Subcutaneous abdominal adipose tissue (tissue), 5 donors: ENCODE data around the gene LNPEP.
A peak's percentile ranks its signal among the peaks of the same experiment; 100 is the strongest.

Experiments used
- H3K27ac ChIP-seq: one replicate; pipeline ENCODE4 v1.7.0; 2013; ENCODE audit warnings: low read depth, mild to moderate bottlenecking, inconsistent platforms, low read length, moderate library complexity
- H3K27me3 ChIP-seq, 5 donors: one replicate each; pipeline ENCODE4 v1.7.0; 2013; ENCODE audit warnings: low read length in 5 of 5, inconsistent platforms in 1 of 5; ENCODE audit not compliant: control insufficient read depth in 5 of 5, insufficient read depth in 4 of 5
- H3K36me3 ChIP-seq, 5 donors: one replicate each; pipeline ENCODE4 v1.7.0; 2013; ENCODE audit warnings: low read length in 5 of 5; ENCODE audit not compliant: control insufficient read depth in 5 of 5, insufficient read depth in 5 of 5
- H3K4me1 ChIP-seq, 5 donors: one replicate each; pipeline ENCODE4 v1.7.0; 2013; ENCODE audit warnings: low read length in 5 of 5, mild to moderate bottlenecking in 3 of 5, moderate library complexity in 1 of 5; ENCODE audit not compliant: control insufficient read depth in 5 of 5, insufficient read depth in 5 of 5
- H3K4me3 ChIP-seq, 5 donors: one replicate each; pipeline ENCODE4 v1.7.0; 2013; ENCODE audit warnings: low read length in 5 of 5, low read depth in 1 of 5
- H3K9ac ChIP-seq, 5 donors: one replicate each; pipeline ENCODE4 v1.7.0; 2013; ENCODE audit warnings: low read length in 5 of 5, mild to moderate bottlenecking in 4 of 5, moderate library complexity in 3 of 5
- H3K9me3 ChIP-seq, 5 donors: one replicate each; pipeline ENCODE4 v1.7.0; 2013; ENCODE audit warnings: low read length in 5 of 5; ENCODE audit not compliant: control insufficient read depth in 5 of 5
- donor health status: healthy.
- donor health status: healthy.
- donor health status: healthy.
- donor health status: healthy.
- donor health status: healthy.

The LNPEP gene

DNA sequence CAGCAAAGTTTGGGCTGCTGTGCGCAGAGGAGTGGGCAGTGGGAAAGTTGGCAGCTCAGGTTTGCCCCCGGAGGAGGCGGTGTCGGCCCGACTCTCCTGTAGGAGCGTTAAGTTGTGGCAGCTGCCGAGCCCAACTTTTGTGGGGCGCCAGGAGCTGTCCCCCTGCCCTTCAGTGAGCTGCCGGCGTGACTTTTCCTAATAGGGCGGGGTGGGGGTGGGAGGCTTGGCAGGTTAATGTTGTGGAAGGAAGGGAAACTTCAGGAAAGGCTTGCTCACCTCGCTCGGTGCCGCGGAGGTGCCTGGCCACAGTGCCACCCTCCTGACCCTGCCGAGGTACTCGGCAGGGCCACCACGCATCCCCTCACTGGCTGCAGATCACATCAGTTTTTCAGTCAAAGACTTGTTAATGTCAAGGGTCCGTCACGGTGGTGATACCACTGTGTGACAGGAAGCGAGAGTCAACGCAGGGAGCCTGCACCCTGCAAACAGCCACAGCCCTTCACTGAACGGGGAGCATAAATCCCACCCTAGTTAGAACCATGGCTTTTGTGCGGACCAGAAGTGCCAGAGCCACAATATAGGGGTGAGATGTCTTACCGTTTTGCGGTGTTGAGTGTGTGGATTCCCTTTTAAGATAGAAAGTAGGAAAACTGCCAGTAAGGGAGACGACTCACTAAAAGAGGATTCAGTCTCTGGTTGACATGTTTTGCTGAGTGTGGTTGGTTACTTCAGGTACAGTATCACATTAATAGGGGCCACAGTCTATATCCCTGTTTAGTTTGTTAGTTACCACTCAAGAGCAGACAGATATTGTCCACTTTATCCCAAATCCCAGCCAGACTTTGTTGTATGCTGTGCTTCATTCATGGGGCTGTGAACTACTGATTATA, 796 bp downstream of the LNPEP start:
- no peaks in the 10 kb centered on the region for H3K9me3 ChIP-seq
- peak overlapping the region; percentile 91 for H3K27ac ChIP-seq
- H3K4me3 ChIP-seq: peak overlapping the region; percentile 83 to 98 (median 95)
- H3K9ac ChIP-seq: peak overlapping the region; percentile 57 to 95 (median 92)
- H3K27me3 ChIP-seq: no peaks in the 10 kb centered on the region
- H3K4me1 ChIP-seq: peaks cover 3 to 55% (median 49%) of the 10 kb centered on the region in 5 donors
- H3K36me3 ChIP-seq: peaks cover 0 to 2% (median 0%) of the 10 kb centered on the region in 5 donors

- Histone ChIP-seq H3K4me1 (peaks cover 0 to 38% (median 27%) of the 10 kb centered on the region in 5 donors), H3K27ac (peak overlapping the region; percentile 16)
Measured at GRCh38 chr5:96940586-96940985, 4.7 kb downstream of the LNPEP start.

DNA sequence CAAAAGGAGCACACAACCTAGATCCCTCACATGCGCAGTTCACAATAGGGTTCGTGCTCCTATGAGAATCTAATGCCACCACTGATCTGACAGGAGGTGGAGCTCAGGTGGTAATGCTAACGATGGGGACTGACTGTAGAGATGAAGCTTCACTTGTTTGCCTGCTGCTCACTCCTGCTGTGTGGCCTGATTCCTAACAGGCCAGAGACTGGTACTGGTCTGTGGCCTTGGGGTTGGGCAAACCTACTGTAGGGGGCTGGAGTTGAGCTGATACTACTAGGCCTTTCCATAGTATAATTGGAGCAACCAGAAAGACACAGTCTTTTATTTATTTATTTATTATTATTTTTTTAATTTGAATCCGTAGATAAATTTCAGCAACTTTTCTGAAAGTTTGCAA, 5.3 kb downstream of the LNPEP start:
- Histone ChIP-seq H3K27ac (no peak overlapping the region), H3K4me3 (no peak overlapping the region), H3K36me3 (peaks cover 0 to 4% (median 0%) of the 10 kb centered on the region in 5 donors), H3K27me3 (no peaks in the 10 kb centered on the region), H3K9me3 (no peaks in the 10 kb centered on the region), H3K4me1 (peaks cover 0 to 38% (median 26%) of the 10 kb centered on the region in 5 donors), H3K9ac (no peak overlapping the region)

More at GRCh38 chr5:96940586-96940985, 4.7 kb downstream of the LNPEP start:
- Histone ChIP-seq H3K4me3 (no peak overlapping the region), H3K27me3 (no peaks in the 10 kb centered on the region), H3K9ac (peak overlapping the region in 1 of 5 donors; percentile 20), H3K9me3 (no peaks in the 10 kb centered on the region), H3K36me3 (peaks cover 0 to 4% (median 0%) of the 10 kb centered on the region in 5 donors)

- H3K9ac ChIP-seq: no peak overlapping the region
- peak overlapping the region; percentile 37 for H3K27ac ChIP-seq
- H3K4me3 ChIP-seq: no peak overlapping the region
- peaks cover 0 to 32% (median 21%) of the 10 kb centered on the region in 5 donors for H3K4me1 ChIP-seq
- H3K27me3 ChIP-seq: no peaks in the 10 kb centered on the region
- peaks cover 0 to 4% (median 0%) of the 10 kb centered on the region in 5 donors for H3K36me3 ChIP-seq
- no peaks in the 10 kb centered on the region for H3K9me3 ChIP-seq
Measured at GRCh38 chr5:96942078-96942477, 6.2 kb downstream of the LNPEP start.

DNA sequence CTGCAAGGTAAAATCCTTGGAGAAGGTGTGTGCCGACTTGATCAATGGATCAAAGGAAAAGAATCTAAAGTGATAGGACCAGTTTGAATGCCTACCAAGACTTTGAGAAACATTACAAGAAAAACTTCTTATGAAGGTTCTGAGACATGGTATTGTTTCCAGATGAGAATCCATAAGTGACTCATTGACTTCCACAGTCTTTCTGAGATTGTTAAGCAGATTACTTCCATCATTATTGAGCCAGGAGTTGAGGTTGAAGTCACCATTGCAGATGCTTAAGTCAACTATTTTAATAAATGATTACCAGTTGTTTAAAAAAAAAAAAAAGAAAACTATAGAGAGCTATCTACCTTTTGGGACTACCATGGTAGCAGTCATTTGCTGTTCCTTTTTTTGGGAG, 7.0 kb downstream of the LNPEP start:
- peaks cover 0 to 4% (median 0%) of the 10 kb centered on the region in 5 donors for H3K36me3 ChIP-seq
- no peak overlapping the region for H3K27ac ChIP-seq
- no peaks in the 10 kb centered on the region for H3K9me3 ChIP-seq
- no peak overlapping the region for H3K9ac ChIP-seq
- H3K27me3 ChIP-seq: no peaks in the 10 kb centered on the region
- H3K4me3 ChIP-seq: no peak overlapping the region
- H3K4me1 ChIP-seq: peaks cover 0 to 24% (median 13%) of the 10 kb centered on the region in 5 donors

- Histone ChIP-seq H3K4me3 (no peak overlapping the region), H3K27ac (no peak overlapping the region), H3K4me1 (peaks cover 0 to 15% (median 5%) of the 10 kb centered on the region in 5 donors)
Measured at GRCh38 chr5:96943799-96944198, 7.9 kb downstream of the LNPEP start.

DNA sequence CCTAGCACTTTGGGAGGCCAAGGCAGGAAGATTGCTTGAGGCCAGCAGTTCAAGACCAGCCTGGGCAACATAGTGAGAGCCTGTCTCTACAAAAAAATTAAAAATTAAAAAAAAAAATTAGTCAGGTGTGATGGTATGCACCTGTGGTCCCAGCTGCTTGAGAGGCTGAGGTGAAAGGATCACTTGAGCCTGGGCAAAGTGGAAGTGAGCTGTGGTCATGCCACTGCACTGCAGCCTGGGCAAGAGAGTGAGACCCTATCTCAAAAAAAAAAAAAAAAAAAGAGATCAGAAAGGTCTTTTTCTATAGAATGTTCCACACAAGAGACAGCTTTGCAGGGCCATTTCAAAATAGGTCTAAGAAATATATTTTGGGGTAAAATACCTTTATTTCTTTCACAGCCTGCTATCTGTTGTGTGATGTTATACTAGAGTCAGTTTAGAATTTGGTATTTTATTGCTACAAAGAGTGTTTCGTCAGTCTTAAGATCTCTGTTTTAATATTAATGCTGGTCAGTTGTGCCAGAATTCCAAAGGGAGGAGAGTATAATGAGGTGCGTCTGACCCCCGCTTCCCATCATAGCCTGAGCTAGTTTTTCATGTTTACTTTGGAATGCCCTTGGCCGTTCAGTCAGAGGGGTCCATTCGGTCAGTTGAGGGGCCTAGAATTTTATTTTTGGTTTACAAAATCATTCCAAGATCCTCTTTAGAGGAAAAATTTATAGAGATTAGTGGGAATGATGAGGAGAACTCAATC, 9.4 kb downstream of the LNPEP start:
- H3K36me3 ChIP-seq: peaks cover 0 to 4% (median 0%) of the 10 kb centered on the region in 5 donors
- H3K27me3 ChIP-seq: no peaks in the 10 kb centered on the region
- no peak overlapping the region for H3K9ac ChIP-seq
- H3K4me3 ChIP-seq: no peak overlapping the region
- no peaks in the 10 kb centered on the region for H3K9me3 ChIP-seq
- no peak overlapping the region for H3K27ac ChIP-seq
- H3K4me1 ChIP-seq: peaks cover 0 to 17% (median 10%) of the 10 kb centered on the region in 5 donors

More at GRCh38 chr5:96943799-96944198, 7.9 kb downstream of the LNPEP start:
- Histone ChIP-seq H3K9ac (no peak overlapping the region), H3K36me3 (peaks cover 0 to 4% (median 0%) of the 10 kb centered on the region in 5 donors), H3K9me3 (no peaks in the 10 kb centered on the region), H3K27me3 (no peaks in the 10 kb centered on the region)

DNA sequence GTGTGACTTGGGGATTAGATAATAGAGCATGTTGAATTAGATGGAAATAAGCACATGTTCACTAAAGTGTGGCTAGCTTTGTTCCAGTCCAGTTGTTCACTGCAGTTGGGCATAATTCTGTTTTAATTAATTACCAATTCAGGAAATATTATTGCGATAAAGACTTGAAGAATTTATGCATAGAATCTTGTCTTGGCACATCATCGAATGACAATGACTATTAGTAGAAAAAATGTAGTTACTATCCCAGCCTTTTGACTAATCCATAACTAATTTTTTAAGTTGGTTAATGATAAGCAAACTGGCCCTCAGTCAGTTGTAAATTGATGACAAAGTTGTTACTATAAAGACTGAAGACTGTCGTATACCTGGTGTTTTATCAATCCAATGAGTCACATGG, 10.5 kb downstream of the LNPEP start:
- peaks cover 0 to 4% (median 0%) of the 10 kb centered on the region in 5 donors for H3K36me3 ChIP-seq
- H3K27me3 ChIP-seq: no peaks in the 10 kb centered on the region
- no peak overlapping the region for H3K4me3 ChIP-seq
- peaks cover 0 to 14% (median 10%) of the 10 kb centered on the region in 5 donors for H3K4me1 ChIP-seq
- no peaks in the 10 kb centered on the region for H3K9me3 ChIP-seq
- no peak overlapping the region for H3K9ac ChIP-seq
- H3K27ac ChIP-seq: no peak overlapping the region

GRCh38 chr5:96952118-96952750, 16.4 kb downstream of the LNPEP start:
- Histone ChIP-seq H3K9me3 (no peaks in the 10 kb centered on the region), H3K4me3 (no peak overlapping the region), H3K9ac (no peak overlapping the region), H3K36me3 (no peaks in the 10 kb centered on the region), H3K4me1 (peaks cover 0 to 23% (median 12%) of the 10 kb centered on the region in 5 donors), H3K27ac (peak overlapping the region; percentile 69), H3K27me3 (no peaks in the 10 kb centered on the region)
